Peyer's patch (tissue), 4 donors: ENCODE measurements around the gene CHST11.

Source experiments
- POLR2A ChIP-seq, 2 donors: fragments of 450-650 bp; IDR thresholded peaks; one replicate each; pipeline ENCODE4 v1.5.1; 2017; ENCODE audit warnings: antibody characterized with exemption in 2 of 2, mild to moderate bottlenecking in 2 of 2, moderate library complexity in 2 of 2
- TF ChIP-seq, protein P1 (sequence below), 6 experiments: fragments of 450-650 bp in 4 of 6; fragments of 200-600 bp in 2 of 6; sonication (generic) in 1 of 6; IDR thresholded peaks; one replicate each; pipeline ENCODE4 v1.5.1; 2017 to 2019; ENCODE audit warnings: antibody characterized with exemption in 6 of 6, mild to moderate bottlenecking in 3 of 6, moderate library complexity in 1 of 6

DNA sequence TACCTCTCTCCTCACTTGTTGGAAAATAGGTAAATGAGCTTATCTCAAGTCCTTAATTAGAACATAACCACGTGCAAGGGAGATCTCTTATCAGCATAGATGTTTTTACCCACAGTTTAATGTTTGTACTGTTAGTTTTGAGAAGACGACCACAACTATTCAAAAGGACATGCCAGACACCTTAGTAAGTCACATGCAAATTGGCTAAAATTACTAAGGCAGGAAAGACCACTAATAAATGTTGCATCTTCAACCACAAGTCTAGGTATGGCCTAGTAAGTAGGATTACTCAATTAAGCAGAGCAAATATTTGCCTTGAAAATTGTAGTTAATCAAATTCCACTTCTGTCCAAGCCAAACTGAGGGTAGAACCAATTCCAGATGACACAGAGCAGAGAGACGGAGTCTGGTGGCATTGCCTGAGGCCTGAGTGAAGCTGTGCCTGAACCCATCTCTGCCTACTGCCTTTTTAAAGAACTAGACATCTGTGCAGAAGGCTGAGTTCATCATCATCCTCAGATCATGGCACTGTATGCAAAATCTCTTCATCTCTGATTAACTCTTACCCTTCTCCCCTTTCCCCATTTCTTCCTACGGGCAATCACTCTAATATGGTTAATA is 29.7 kb upstream of the CHST11 start:
- TF ChIP-seq, protein P1, sequence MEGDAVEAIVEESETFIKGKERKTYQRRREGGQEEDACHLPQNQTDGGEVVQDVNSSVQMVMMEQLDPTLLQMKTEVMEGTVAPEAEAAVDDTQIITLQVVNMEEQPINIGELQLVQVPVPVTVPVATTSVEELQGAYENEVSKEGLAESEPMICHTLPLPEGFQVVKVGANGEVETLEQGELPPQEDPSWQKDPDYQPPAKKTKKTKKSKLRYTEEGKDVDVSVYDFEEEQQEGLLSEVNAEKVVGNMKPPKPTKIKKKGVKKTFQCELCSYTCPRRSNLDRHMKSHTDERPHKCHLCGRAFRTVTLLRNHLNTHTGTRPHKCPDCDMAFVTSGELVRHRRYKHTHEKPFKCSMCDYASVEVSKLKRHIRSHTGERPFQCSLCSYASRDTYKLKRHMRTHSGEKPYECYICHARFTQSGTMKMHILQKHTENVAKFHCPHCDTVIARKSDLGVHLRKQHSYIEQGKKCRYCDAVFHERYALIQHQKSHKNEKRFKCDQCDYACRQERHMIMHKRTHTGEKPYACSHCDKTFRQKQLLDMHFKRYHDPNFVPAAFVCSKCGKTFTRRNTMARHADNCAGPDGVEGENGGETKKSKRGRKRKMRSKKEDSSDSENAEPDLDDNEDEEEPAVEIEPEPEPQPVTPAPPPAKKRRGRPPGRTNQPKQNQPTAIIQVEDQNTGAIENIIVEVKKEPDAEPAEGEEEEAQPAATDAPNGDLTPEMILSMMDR (IDR thresholded peaks at IDR 0.05): no peak
- TF ChIP-seq POLR2A (IDR thresholded peaks at IDR 0.05): no peak
